ENCODE data around the gene HDAC1.

Gene HDAC1

DNA sequence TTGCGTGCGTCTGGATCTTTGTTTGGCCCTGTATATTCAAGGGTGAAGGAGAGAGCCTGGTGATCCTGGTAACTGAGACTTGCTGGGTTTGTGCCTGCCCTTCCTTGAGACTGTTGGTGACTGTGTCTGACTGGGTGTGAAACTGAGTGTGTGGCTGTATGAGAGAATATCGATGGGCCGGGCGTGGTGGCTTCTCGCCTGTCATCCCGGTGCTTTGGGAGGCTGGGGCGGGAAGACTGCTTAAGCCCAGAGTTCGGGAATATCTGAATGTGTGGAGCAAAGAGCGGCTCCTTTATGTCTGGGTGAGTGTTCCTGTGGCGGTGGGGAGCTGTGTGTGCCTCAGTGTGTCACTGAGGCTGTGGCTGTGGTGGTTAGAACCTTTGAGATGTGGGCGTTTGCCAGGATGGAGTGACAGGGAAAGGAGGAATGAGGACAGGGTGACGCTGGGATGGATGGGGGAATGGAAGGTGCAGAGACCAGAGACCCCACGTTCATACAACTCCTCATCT is 46.8 kb downstream of the HDAC1 start:
- TF ChIP-seq, protein P1, sequence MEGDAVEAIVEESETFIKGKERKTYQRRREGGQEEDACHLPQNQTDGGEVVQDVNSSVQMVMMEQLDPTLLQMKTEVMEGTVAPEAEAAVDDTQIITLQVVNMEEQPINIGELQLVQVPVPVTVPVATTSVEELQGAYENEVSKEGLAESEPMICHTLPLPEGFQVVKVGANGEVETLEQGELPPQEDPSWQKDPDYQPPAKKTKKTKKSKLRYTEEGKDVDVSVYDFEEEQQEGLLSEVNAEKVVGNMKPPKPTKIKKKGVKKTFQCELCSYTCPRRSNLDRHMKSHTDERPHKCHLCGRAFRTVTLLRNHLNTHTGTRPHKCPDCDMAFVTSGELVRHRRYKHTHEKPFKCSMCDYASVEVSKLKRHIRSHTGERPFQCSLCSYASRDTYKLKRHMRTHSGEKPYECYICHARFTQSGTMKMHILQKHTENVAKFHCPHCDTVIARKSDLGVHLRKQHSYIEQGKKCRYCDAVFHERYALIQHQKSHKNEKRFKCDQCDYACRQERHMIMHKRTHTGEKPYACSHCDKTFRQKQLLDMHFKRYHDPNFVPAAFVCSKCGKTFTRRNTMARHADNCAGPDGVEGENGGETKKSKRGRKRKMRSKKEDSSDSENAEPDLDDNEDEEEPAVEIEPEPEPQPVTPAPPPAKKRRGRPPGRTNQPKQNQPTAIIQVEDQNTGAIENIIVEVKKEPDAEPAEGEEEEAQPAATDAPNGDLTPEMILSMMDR (IDR thresholded peaks at IDR 0.05; ENCODE audit: low read depth, low read length, poor library complexity, severe bottlenecking): no peak
- TF ChIP-seq EZH2phosphoT487 (IDR thresholded peaks at IDR 0.05; ENCODE audit: borderline replicate concordance, low read length): no peak
- peak overlapping the region; percentile 85 for H3K4me2 ChIP-seq (ENCODE audit: low read length)
- no peaks in the 10 kb centered on the region for H3K27me3 ChIP-seq (ENCODE audit: control insufficient read depth, low read length)
- no peaks in the 10 kb centered on the region for H3K9me3 ChIP-seq (ENCODE audit: control insufficient read depth, insufficient read depth, low read length)
- peak overlapping the region; percentile 82 for H3K4me3 ChIP-seq (ENCODE audit: low read length)
- peaks cover 9% of the 10 kb centered on the region; the same call in 1 of the 2 replicates for H4K20me1 ChIP-seq (ENCODE audit: control insufficient read depth, insufficient read depth, low read depth, low read length)
- H3K4me1 ChIP-seq (ENCODE audit: control insufficient read depth, low read length): peaks cover 50% of the 10 kb centered on the region
- H3K79me2 ChIP-seq (ENCODE audit: control insufficient read depth, low read length): peaks cover 23% of the 10 kb centered on the region
- H3K9me2 ChIP-seq (replicated peaks; ENCODE audit: control insufficient read depth, low read length): no peaks in the 10 kb centered on the region
- H3F3A ChIP-seq (ENCODE audit: control insufficient read depth, insufficient read depth): peaks cover 19% of the 10 kb centered on the region
- H3K27ac ChIP-seq (ENCODE audit: low read depth, low read length): peak overlapping the region; percentile 53
- peaks cover 14% of the 10 kb centered on the region for H3K36me3 ChIP-seq (ENCODE audit: control insufficient read depth, low read length)

DNA sequence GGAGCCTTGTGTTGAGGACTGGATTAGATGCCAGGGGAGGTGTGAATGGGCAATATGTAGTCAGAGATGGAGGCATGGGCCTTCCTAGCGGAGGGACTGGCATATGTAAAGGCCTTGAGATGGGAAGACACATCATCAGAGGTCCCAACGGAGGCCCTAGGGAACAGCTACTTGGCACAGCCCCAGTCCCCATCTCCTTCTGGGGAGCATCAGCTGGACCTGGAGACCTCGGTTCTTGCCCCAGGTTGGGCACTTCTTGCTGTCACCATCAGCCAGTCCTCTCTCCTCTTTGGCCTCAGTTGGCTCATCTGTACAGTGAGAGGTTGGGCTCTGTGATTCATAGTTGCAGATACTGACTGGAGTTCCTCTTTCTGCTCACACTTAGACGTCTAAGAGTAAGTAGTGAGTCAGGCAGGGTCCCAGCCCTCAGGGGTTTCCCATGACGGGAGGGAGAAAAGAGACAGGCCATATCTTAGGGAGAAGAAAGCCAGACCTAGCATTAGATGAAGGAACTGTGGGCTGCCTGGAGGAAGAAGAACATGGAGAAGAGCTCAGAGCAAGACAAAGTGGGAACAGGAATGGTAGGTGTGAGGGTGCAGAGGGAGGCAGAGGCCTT is 47.6 kb downstream of the HDAC1 start:
- Histone ChIP-seq H3K9me3 (ENCODE audit: control insufficient read depth, insufficient read depth, low read length) (no peaks in the 10 kb centered on the region), H3K4me1 (ENCODE audit: control insufficient read depth, low read length) (peaks cover 42% of the 10 kb centered on the region)

DNA sequence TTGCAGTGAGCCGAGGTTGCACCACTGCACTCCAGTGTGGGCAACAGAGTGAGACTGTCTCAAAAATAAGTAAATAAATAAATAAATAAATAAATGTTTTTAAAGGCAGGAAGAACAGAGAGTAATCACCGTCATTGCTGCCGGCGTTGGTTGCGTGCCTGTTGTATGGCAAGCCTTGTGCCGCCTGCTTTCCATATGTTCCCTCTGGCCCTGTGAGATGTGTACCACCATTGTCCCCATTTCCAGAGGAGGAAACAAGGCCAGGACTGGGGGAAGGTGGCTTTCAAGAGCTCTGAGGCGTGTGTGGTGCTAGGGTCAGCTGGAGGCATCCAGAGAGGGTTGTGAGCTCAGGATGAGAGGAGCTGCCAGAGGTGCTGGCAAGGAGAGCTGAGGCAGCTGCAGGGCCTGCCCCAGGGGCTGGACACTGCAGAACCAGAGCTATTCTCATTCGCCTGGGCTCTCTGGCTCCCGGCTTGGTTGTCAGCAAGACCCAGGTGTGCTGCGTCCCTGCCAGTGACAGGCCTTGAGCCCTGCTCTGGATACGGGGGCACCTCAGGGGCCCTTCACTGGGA is 49.4 kb downstream of the HDAC1 start:
- Histone ChIP-seq H3K4me1 (ENCODE audit: control insufficient read depth, low read length) (peaks cover 38% of the 10 kb centered on the region), H3K9me2 (replicated peaks; ENCODE audit: control insufficient read depth, low read length) (no peaks in the 10 kb centered on the region)
- TF ChIP-seq, protein P1 (IDR thresholded peaks at IDR 0.05; ENCODE audit: low read depth, low read length, poor library complexity, severe bottlenecking): no peak
- no peak for TF ChIP-seq EZH2phosphoT487 (IDR thresholded peaks at IDR 0.05; ENCODE audit: borderline replicate concordance, low read length)

More for the DNA sequence above, 47.6 kb downstream of the HDAC1 start:
- H3K4me3 ChIP-seq (ENCODE audit: low read length): no peak overlapping the region
- H3F3A ChIP-seq (ENCODE audit: control insufficient read depth, insufficient read depth): peaks cover 12% of the 10 kb centered on the region; the same call in 1 of the 2 replicates
- H3K27me3 ChIP-seq (ENCODE audit: control insufficient read depth, low read length): no peaks in the 10 kb centered on the region
- no peak for TF ChIP-seq EZH2phosphoT487 (IDR thresholded peaks at IDR 0.05; ENCODE audit: borderline replicate concordance, low read length)
- TF ChIP-seq, protein P1 (IDR thresholded peaks at IDR 0.05; ENCODE audit: low read depth, low read length, poor library complexity, severe bottlenecking): no peak
- H3K9me2 ChIP-seq (replicated peaks; ENCODE audit: control insufficient read depth, low read length): no peaks in the 10 kb centered on the region
- peak overlapping the region; percentile 85 for H3K4me2 ChIP-seq (ENCODE audit: low read length)
- peaks cover 7% of the 10 kb centered on the region for H3K36me3 ChIP-seq (ENCODE audit: control insufficient read depth, low read length)
- H3K27ac ChIP-seq (ENCODE audit: low read depth, low read length): no peak overlapping the region
- peaks cover 15% of the 10 kb centered on the region for H3K79me2 ChIP-seq (ENCODE audit: control insufficient read depth, low read length)
- peaks cover 3% of the 10 kb centered on the region; the same call in 1 of the 2 replicates for H4K20me1 ChIP-seq (ENCODE audit: control insufficient read depth, insufficient read depth, low read depth, low read length)

More for the DNA sequence above, 49.4 kb downstream of the HDAC1 start:
- Histone ChIP-seq H3K79me2 (ENCODE audit: control insufficient read depth, low read length) (no peaks in the 10 kb centered on the region), H3K27ac (ENCODE audit: low read depth, low read length) (no peak overlapping the region), H3K36me3 (ENCODE audit: control insufficient read depth, low read length) (no peaks in the 10 kb centered on the region), H3F3A (ENCODE audit: control insufficient read depth, insufficient read depth) (peaks cover 12% of the 10 kb centered on the region; the same call in 1 of the 2 replicates), H3K27me3 (ENCODE audit: control insufficient read depth, low read length) (no peaks in the 10 kb centered on the region), H3K9me3 (ENCODE audit: control insufficient read depth, insufficient read depth, low read length) (no peaks in the 10 kb centered on the region), H4K20me1 (ENCODE audit: control insufficient read depth, insufficient read depth, low read depth, low read length) (no peaks in the 10 kb centered on the region), H3K4me2 (ENCODE audit: low read length) (no peak overlapping the region), H3K4me3 (ENCODE audit: low read length) (no peak overlapping the region)
